LNCAP (cell line): Measurements from ENCODE around the gene CCHCR1.

Experiments used
- CTCF ChIP-seq: fragments of 450-650 bp; IDR thresholded peaks from 2 replicates; pipeline ENCODE4 v1.5.1; 2017; ENCODE audit warnings: mild to moderate bottlenecking

The CCHCR1 gene

GRCh38 chr6:31096656-31097055 lies 60.9 kb downstream of the CCHCR1 start:
- TF ChIP-seq CTCF, result no peak

- no peak for TF ChIP-seq CTCF
These were observed 61.4 kb downstream of the CCHCR1 start for GRCh38 chr6:31096215-31096614.

- TF ChIP-seq CTCF, result no peak
These were observed 63.2 kb downstream of the CCHCR1 start for GRCh38 chr6:31094389-31094881.

- TF ChIP-seq CTCF, result no peak
These were observed 64.7 kb downstream of the CCHCR1 start for GRCh38 chr6:31092769-31093505.
